ENCODE data around the gene TNPO1.
"Not testable (repeated sequence)": the region's sequence is repeated elsewhere in the genome, so short reads cannot be mapped to it uniquely, and the experiment has no call there.

Gene TNPO1

GRCh38 chr5:72934953-72935725, 118.7 kb downstream of the TNPO1 start:
- DNase-seq (ENCODE audit: low read depth), result not testable (repeated sequence)

GRCh38 chr5:72936893-72937292, 120.4 kb downstream of the TNPO1 start:
- DNase-seq (ENCODE audit: low read depth), result no peak

GRCh38 chr5:72937517-72938061, 121.1 kb downstream of the TNPO1 start:
- no peak for DNase-seq (ENCODE audit: low read depth)

GRCh38 chr5:72938206-72938605, 121.7 kb downstream of the TNPO1 start:
- DNase-seq (ENCODE audit: low read depth), result no peak

- no peak for DNase-seq (ENCODE audit: low read depth)
Measured at GRCh38 chr5:72940082-72940481, 123.6 kb downstream of the TNPO1 start.

GRCh38 chr5:72943307-72943706, 126.8 kb downstream of the TNPO1 start:
- no peak for DNase-seq (ENCODE audit: low read depth)

- DNase-seq (ENCODE audit: low read depth), result no peak
Measured at GRCh38 chr5:72947498-72947897, 131.0 kb downstream of the TNPO1 start.

GRCh38 chr5:72949481-72949880, 133.0 kb downstream of the TNPO1 start:
- DNase-seq (ENCODE audit: low read depth), result no peak

- no peak for DNase-seq (ENCODE audit: low read depth)
Measured at GRCh38 chr5:72951671-72952468, 135.4 kb downstream of the TNPO1 start.

GRCh38 chr5:72954389-72954788, 137.9 kb downstream of the TNPO1 start:
- no peak for DNase-seq (ENCODE audit: low read depth)

GRCh38 chr5:72955143-72955767, 138.8 kb downstream of the TNPO1 start:
- DNase-seq (ENCODE audit: low read depth), result no peak

GRCh38 chr5:72955768-72956323, 139.4 kb downstream of the TNPO1 start, which contains the start of gene FCHO2:
Gene FCHO2, plus strand, starts transcription at chr5:72956041. Its CDS starts 56 bp downstream, at chr5:72956097.
- peak; percentile 94 for DNase-seq (ENCODE audit: low read depth)

- no peak for DNase-seq (ENCODE audit: low read depth)
Measured at GRCh38 chr5:72956324-72957140, 140.1 kb downstream of the TNPO1 start.

- no peak for DNase-seq (ENCODE audit: low read depth)
Measured at GRCh38 chr5:72957337-72957736, 140.9 kb downstream of the TNPO1 start.

GRCh38 chr5:72959257-72959656, 142.8 kb downstream of the TNPO1 start:
- DNase-seq (ENCODE audit: low read depth), result no peak
